ENCODE measurements around the gene BNIPL. TPM values are rescaled to one million over a fixed set of nuclear protein-coding genes. Genes with fewer than 3 reads are reported as not detected.
A peak's percentile ranks its signal among the peaks of the same experiment; 100 is the strongest.

BNIPL gene
- polyA plus RNA-seq, 4 donors = 0.27 to 0.89 (median 0.62) TPM

- H3K9me3 ChIP-seq (ENCODE audit: control insufficient read depth in 2 of 2, insufficient read depth in 1 of 2, low read depth in 1 of 2, low read length in 1 of 2) = no peaks in the 10 kb centered on the region
- H3K4me3 ChIP-seq (ENCODE audit: low read depth in 1 of 3, low read length in 3 of 3) = no peak overlapping the region
- 88 to 100% (median 95%) methylated on average over 1 of the region's 1 CpG for WGBS, 3 donors
- H3K27ac ChIP-seq (ENCODE audit: low read depth in 1 of 3, low read length in 2 of 3) = no peak overlapping the region
- peaks cover 0 to 6% (median 0%) of the 10 kb centered on the region in 3 donors for H3K4me1 ChIP-seq (ENCODE audit: control insufficient read depth in 3 of 3, insufficient read depth in 2 of 3, low read depth in 1 of 3, low read length in 2 of 3)
- no peaks in the 10 kb centered on the region for H3K27me3 ChIP-seq (ENCODE audit: control insufficient read depth in 3 of 3, insufficient read depth in 3 of 3, low read length in 3 of 3)
- DNase-seq = no peak
- FAIRE-seq = no peak
- H3K36me3 ChIP-seq (ENCODE audit: control insufficient read depth in 3 of 3, insufficient read depth in 2 of 3, low read depth in 1 of 3, low read length in 3 of 3) = peaks cover 0 to 5% (median 2%) of the 10 kb centered on the region in 3 donors
Observed at GRCh38 chr1:151043163-151043562, 6.8 kb downstream of the BNIPL start.

DNA sequence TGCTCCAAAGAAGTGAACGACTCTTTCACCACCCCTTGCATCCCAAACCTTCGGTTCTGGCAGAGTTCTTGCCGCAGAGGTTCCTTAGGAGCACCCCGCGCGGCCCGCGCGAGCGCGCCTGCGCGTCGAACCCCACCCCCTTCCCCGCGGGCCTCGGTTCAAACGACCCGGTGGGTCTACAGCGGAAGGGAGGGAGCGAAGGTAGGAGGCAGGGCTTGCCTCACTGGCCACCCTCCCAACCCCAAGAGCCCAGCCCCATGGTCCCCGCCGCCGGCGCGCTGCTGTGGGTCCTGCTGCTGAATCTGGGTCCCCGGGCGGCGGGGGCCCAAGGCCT, 11.2 kb downstream of the BNIPL start, which contains the start of gene C1orf56:
Gene C1orf56 (plus strand): TSS at position 161 of the 334 bp plus-strand sequence. CDS start 97 bp downstream, at position 258.
- H3K4me1 ChIP-seq (ENCODE audit: control insufficient read depth in 3 of 3, insufficient read depth in 2 of 3, low read depth in 1 of 3, low read length in 2 of 3) = peaks cover 0 to 10% (median 2%) of the 10 kb centered on the region in 3 donors
- H3K27me3 ChIP-seq (ENCODE audit: control insufficient read depth in 3 of 3, insufficient read depth in 3 of 3, low read length in 3 of 3) = no peaks in the 10 kb centered on the region
- no peak for FAIRE-seq
- 0 to 1% (median 1%) methylated on average over 21 to 29 of the region's 29 CpGs for WGBS, 3 donors
- H3K36me3 ChIP-seq (ENCODE audit: control insufficient read depth in 3 of 3, insufficient read depth in 2 of 3, low read depth in 1 of 3, low read length in 3 of 3) = peaks cover under 1 to 10% (median 4%) of the 10 kb centered on the region in 3 donors
- H3K27ac ChIP-seq (ENCODE audit: low read depth in 1 of 3, low read length in 2 of 3) = peak within 1 kb of the TSS; percentile 12 to 87 (median 83)
- H3K4me3 ChIP-seq (ENCODE audit: low read depth in 1 of 3, low read length in 3 of 3) = peak within 1 kb of the TSS; percentile 51 to 82 (median 62)
- H3K9me3 ChIP-seq (ENCODE audit: control insufficient read depth in 2 of 2, insufficient read depth in 1 of 2, low read depth in 1 of 2, low read length in 1 of 2) = no peaks in the 10 kb centered on the region
- peak; percentile 58 to 87 for DNase-seq

- DNase-seq = peak; percentile 62 to 81
- Histone ChIP-seq H3K27ac (ENCODE audit: low read depth in 1 of 3, low read length in 2 of 3) (peak overlapping the region; percentile 12 to 87 (median 83)), H3K36me3 (ENCODE audit: control insufficient read depth in 3 of 3, insufficient read depth in 2 of 3, low read depth in 1 of 3, low read length in 3 of 3) (peaks cover 3 to 12% (median 5%) of the 10 kb centered on the region in 3 donors), H3K4me1 (ENCODE audit: control insufficient read depth in 3 of 3, insufficient read depth in 2 of 3, low read depth in 1 of 3, low read length in 2 of 3) (peaks cover 0 to 10% (median 2%) of the 10 kb centered on the region in 3 donors), H3K4me3 (ENCODE audit: low read depth in 1 of 3, low read length in 3 of 3) (peak overlapping the region; percentile 51 to 82 (median 62)), H3K9me3 (ENCODE audit: control insufficient read depth in 2 of 2, insufficient read depth in 1 of 2, low read depth in 1 of 2, low read length in 1 of 2) (no peaks in the 10 kb centered on the region), H3K27me3 (ENCODE audit: control insufficient read depth in 3 of 3, insufficient read depth in 3 of 3, low read length in 3 of 3) (no peaks in the 10 kb centered on the region)
- FAIRE-seq = no peak
- 0 to 1% (median 0%) methylated on average over 45 to 48 of the region's 48 CpGs for WGBS, 3 donors
Observed at GRCh38 chr1:151047925-151048644, 11.7 kb downstream of the BNIPL start.

DNA sequence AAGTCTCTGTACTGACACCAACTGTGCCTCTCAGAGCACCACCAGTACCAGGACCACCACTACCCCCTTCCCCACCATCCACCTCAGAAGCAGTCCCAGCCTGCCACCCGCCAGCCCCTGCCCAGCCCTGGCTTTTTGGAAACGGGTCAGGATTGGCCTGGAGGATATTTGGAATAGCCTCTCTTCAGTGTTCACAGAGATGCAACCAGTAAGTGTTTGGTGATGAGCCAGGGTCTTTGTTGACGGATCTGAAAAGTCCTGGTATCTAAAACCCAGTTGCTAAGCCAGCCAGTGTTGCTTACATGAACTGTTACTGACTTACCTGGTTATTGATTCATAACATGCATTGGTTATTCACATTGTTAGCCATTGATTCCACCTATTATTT, 12.3 kb downstream of the BNIPL start:
- H3K27ac ChIP-seq (ENCODE audit: low read depth in 1 of 3, low read length in 2 of 3) = peak overlapping the region in 1 of 3 donors; percentile 83
- peaks cover 0 to 10% (median 2%) of the 10 kb centered on the region in 3 donors for H3K4me1 ChIP-seq (ENCODE audit: control insufficient read depth in 3 of 3, insufficient read depth in 2 of 3, low read depth in 1 of 3, low read length in 2 of 3)
- no peak for DNase-seq
- H3K9me3 ChIP-seq (ENCODE audit: control insufficient read depth in 2 of 2, insufficient read depth in 1 of 2, low read depth in 1 of 2, low read length in 1 of 2) = no peaks in the 10 kb centered on the region
- peaks cover 3 to 18% (median 10%) of the 10 kb centered on the region in 3 donors for H3K36me3 ChIP-seq (ENCODE audit: control insufficient read depth in 3 of 3, insufficient read depth in 2 of 3, low read depth in 1 of 3, low read length in 3 of 3)
- peak overlapping the region in 2 of 3 donors; percentile 51 to 82 for H3K4me3 ChIP-seq (ENCODE audit: low read depth in 1 of 3, low read length in 3 of 3)
- H3K27me3 ChIP-seq (ENCODE audit: control insufficient read depth in 3 of 3, insufficient read depth in 3 of 3, low read length in 3 of 3) = no peaks in the 10 kb centered on the region
- FAIRE-seq = no peak
- 29 to 39% (median 29%) methylated on average over 3 of the region's 3 CpGs for WGBS, 3 donors

DNA sequence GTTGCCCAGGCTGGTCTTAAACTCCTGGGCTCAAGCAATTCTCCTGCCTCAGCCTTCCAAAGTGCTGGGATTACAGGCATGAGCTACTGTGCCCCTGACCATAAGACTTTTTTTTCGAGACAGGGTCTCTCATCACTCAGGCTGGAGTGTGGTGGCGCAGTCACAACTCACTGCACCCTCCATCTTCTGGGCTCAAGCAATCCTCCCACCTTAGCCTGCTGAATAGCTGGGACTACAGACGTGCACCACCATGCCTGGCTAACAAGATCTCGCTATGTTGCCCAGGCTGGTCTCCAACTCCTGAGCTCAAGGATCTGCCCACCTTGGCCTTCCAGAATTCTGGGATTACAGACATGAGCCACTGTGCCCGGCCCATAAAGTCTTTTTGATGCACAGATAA, 13.1 kb downstream of the BNIPL start:
- no peak overlapping the region for H3K27ac ChIP-seq (ENCODE audit: low read depth in 1 of 3, low read length in 2 of 3)
- H3K4me1 ChIP-seq (ENCODE audit: control insufficient read depth in 3 of 3, insufficient read depth in 2 of 3, low read depth in 1 of 3, low read length in 2 of 3) = peaks cover 0 to 10% (median 2%) of the 10 kb centered on the region in 3 donors
- 91 to 96% (median 94%) methylated on average over 5 of the region's 5 CpGs for WGBS, 3 donors
- H3K27me3 ChIP-seq (ENCODE audit: control insufficient read depth in 3 of 3, insufficient read depth in 3 of 3, low read length in 3 of 3) = no peaks in the 10 kb centered on the region
- DNase-seq (no peak), FAIRE-seq (no peak)
- no peak overlapping the region for H3K4me3 ChIP-seq (ENCODE audit: low read depth in 1 of 3, low read length in 3 of 3)
- no peaks in the 10 kb centered on the region for H3K9me3 ChIP-seq (ENCODE audit: control insufficient read depth in 2 of 2, insufficient read depth in 1 of 2, low read depth in 1 of 2, low read length in 1 of 2)
- peaks cover 10 to 25% (median 17%) of the 10 kb centered on the region in 3 donors for H3K36me3 ChIP-seq (ENCODE audit: control insufficient read depth in 3 of 3, insufficient read depth in 2 of 3, low read depth in 1 of 3, low read length in 3 of 3)

DNA sequence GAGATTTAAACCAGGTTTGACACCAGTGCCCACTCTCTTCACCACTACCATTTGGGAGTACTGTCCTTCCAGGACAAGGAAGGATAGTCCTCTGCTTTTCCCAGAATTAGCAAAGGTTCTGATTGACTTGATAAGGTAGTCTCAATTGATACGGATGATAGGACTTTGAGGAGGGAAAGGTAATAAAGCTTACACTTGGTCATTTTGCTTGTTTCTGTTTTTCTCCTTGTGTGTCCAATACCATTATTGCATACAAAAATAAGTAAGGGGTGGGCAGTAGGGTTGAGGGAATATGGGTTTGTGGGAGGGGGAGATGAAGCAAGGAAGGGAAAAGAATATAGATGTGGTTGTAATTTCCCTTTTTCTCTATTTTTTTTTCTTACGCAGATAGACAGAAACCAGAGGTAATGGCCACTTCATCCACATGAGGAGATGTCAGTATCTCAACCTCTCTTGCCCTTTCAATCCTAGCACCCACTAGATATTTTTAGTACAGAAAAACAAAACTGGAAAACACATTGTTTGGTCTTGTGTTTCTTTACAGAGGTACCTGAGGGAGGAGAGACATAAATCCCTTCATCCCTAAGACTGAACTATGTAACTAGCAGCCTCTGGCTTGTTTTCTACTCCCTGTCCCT, 13.8 kb downstream of the BNIPL start:
- peaks cover 0 to 10% (median 2%) of the 10 kb centered on the region in 3 donors for H3K4me1 ChIP-seq (ENCODE audit: control insufficient read depth in 3 of 3, insufficient read depth in 2 of 3, low read depth in 1 of 3, low read length in 2 of 3)
- peaks cover 14 to 30% (median 22%) of the 10 kb centered on the region in 3 donors for H3K36me3 ChIP-seq (ENCODE audit: control insufficient read depth in 3 of 3, insufficient read depth in 2 of 3, low read depth in 1 of 3, low read length in 3 of 3)
- peak overlapping the region in 1 of 3 donors; percentile 8 for H3K27ac ChIP-seq (ENCODE audit: low read depth in 1 of 3, low read length in 2 of 3)
- H3K9me3 ChIP-seq (ENCODE audit: control insufficient read depth in 2 of 2, insufficient read depth in 1 of 2, low read depth in 1 of 2, low read length in 1 of 2) = no peaks in the 10 kb centered on the region
- no peak for FAIRE-seq
- 85 to 86% (median 85%) methylated on average over 2 of the region's 2 CpGs for WGBS, 3 donors
- no peak for DNase-seq
- H3K27me3 ChIP-seq (ENCODE audit: control insufficient read depth in 3 of 3, insufficient read depth in 3 of 3, low read length in 3 of 3) = no peaks in the 10 kb centered on the region
- no peak overlapping the region for H3K4me3 ChIP-seq (ENCODE audit: low read depth in 1 of 3, low read length in 3 of 3)

GRCh38 chr1:151051356-151052009, 15.1 kb downstream of the BNIPL start:
- WGBS, 3 donors = 69 to 85% (median 81%) methylated on average over 2 of the region's 2 CpGs
- Histone ChIP-seq H3K27me3 (ENCODE audit: control insufficient read depth in 3 of 3, insufficient read depth in 3 of 3, low read length in 3 of 3) (no peaks in the 10 kb centered on the region), H3K4me3 (ENCODE audit: low read depth in 1 of 3, low read length in 3 of 3) (no peak overlapping the region), H3K36me3 (ENCODE audit: control insufficient read depth in 3 of 3, insufficient read depth in 2 of 3, low read depth in 1 of 3, low read length in 3 of 3) (peaks cover 14 to 37% (median 22%) of the 10 kb centered on the region in 3 donors), H3K27ac (ENCODE audit: low read depth in 1 of 3, low read length in 2 of 3) (no peak overlapping the region), H3K9me3 (ENCODE audit: control insufficient read depth in 2 of 2, insufficient read depth in 1 of 2, low read depth in 1 of 2, low read length in 1 of 2) (no peaks in the 10 kb centered on the region), H3K4me1 (ENCODE audit: control insufficient read depth in 3 of 3, insufficient read depth in 2 of 3, low read depth in 1 of 3, low read length in 2 of 3) (peaks cover 2 to 21% (median 5%) of the 10 kb centered on the region in 3 donors)
- DNase-seq = no peak
- FAIRE-seq = no peak

DNA sequence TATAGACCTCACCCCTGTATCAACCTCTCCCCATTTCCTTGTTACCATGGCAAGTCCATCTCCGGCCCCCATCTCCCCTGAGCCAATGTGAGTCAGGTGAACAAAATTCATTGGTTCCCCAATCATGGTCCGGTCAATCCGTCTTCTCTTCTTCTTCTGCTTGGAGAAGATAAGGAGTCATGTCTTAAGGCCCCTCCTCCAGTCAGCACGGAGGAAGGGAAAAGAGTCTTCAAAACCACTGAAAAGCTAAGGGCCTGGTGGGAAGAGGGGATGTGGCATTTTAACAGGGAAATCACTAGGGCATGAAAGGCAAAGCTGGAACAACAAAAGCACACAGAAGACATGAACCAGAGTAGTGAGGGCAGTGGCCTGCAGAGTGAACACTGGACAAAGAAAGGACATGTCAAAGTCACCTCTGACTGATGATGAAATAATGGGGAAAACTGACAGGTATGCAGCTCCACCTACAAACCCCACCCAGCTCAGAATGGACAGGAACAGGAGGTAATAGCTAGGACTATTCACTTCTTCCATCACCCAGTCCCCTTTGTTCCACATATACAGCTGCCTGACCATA, 18.7 kb downstream of the BNIPL start:
- H3K27me3 ChIP-seq (ENCODE audit: control insufficient read depth in 3 of 3, insufficient read depth in 3 of 3, low read length in 3 of 3) = no peaks in the 10 kb centered on the region
- DNase-seq (no peak), FAIRE-seq (no peak)
- WGBS, 3 donors = 88 to 95% (median 93%) methylated on average over 4 of the region's 4 CpGs
- peaks cover 3 to 29% (median 7%) of the 10 kb centered on the region in 3 donors for H3K4me1 ChIP-seq (ENCODE audit: control insufficient read depth in 3 of 3, insufficient read depth in 2 of 3, low read depth in 1 of 3, low read length in 2 of 3)
- H3K9me3 ChIP-seq (ENCODE audit: control insufficient read depth in 2 of 2, insufficient read depth in 1 of 2, low read depth in 1 of 2, low read length in 1 of 2) = no peaks in the 10 kb centered on the region
- no peak overlapping the region for H3K4me3 ChIP-seq (ENCODE audit: low read depth in 1 of 3, low read length in 3 of 3)
- H3K27ac ChIP-seq (ENCODE audit: low read depth in 1 of 3, low read length in 2 of 3) = peak overlapping the region in 2 of 3 donors; percentile 71 to 99
- H3K36me3 ChIP-seq (ENCODE audit: control insufficient read depth in 3 of 3, insufficient read depth in 2 of 3, low read depth in 1 of 3, low read length in 3 of 3) = peaks cover 14 to 40% (median 22%) of the 10 kb centered on the region in 3 donors

All from small intestine (tissue), 7 donors.